Uterus (tissue), 4 donors: Measurements from ENCODE around the gene CA12. TPM values are rescaled to one million over a fixed set of nuclear protein-coding genes. Genes with fewer than 3 reads are reported as not detected.

Experiments used
- DNase-seq, 2 donors: peaks; one replicate each; pipeline ENCODE4 v3.0.0-alpha.2; 2019 to 2020
- H3K27ac ChIP-seq, 2 donors: fragments of 200-600 bp; sonication (generic); 1 replicate in 1 of 2; 2 replicates in 1 of 2; pipeline ENCODE4 v1.5.1; 2016 to 2018
- H3K27me3 ChIP-seq, 2 donors: fragments of 200-600 bp; sonication (generic); one replicate each; pipeline ENCODE4 v1.5.1; 2018 to 2019; ENCODE audit warnings: control low read depth in 1 of 2
- H3K36me3 ChIP-seq, 2 donors: fragments of 200-600 bp; sonication (generic); one replicate each; pipeline ENCODE4 v1.5.1; 2019; ENCODE audit warnings: control low read depth in 1 of 2
- H3K4me1 ChIP-seq, 2 donors: fragments of 200-600 bp; sonication (generic); one replicate each; pipeline ENCODE4 v1.5.1; 2018 to 2019; ENCODE audit warnings: control low read depth in 1 of 2
- H3K4me3 ChIP-seq, 2 donors: fragments of 200-600 bp; sonication (generic); 1 replicate in 1 of 2; 2 replicates in 1 of 2; pipeline ENCODE4 v1.5.1; 2018 to 2019; ENCODE audit warnings: mild to moderate bottlenecking in 1 of 2
- H3K9me3 ChIP-seq, 2 donors: fragments of 200-600 bp; sonication (generic); one replicate each; pipeline ENCODE4 v1.5.1; 2019; ENCODE audit warnings: control low read depth in 1 of 2
- CTCF ChIP-seq, 4 experiments: fragments of 200-600 bp in 2 of 4; fragments of 450-650 bp in 2 of 4; sonication (generic) in 2 of 4; IDR thresholded peaks; one replicate each; pipeline ENCODE4 v1.5.1; 2016 to 2019; ENCODE audit warnings: antibody characterized with exemption in 4 of 4, mild to moderate bottlenecking in 2 of 4, moderate library complexity in 1 of 4
- POLR2A ChIP-seq, 2 donors: fragments of 450-650 bp; IDR thresholded peaks; one replicate each; pipeline ENCODE4 v1.6.1; 2016; ENCODE audit warnings: antibody characterized with exemption in 2 of 2, mild to moderate bottlenecking in 1 of 2, moderate library complexity in 1 of 2
- intact Hi-C: fragments of 100-400 bp; cut with DNase I; formaldehyde crosslinking; loops from one replicate; pipeline ENCODE4 v1.15.1; 2023; ENCODE audit warnings: low total_unique reads
- total RNA-seq, 4 donors: library from RNA; depleted of rRNA in 3 of 4; stranded (reverse); fragments of >200 nt in 3 of 4; gene quantifications; one replicate each; pipeline versions ENCODE4 v1.1.0 to v1.2.4, GENCODE V29; 2014 to 2023
- donor health status: DM: yes; HTN: yes; CAD: no.

The CA12 gene
- total RNA-seq, 4 donors from 2014 or later, result 0.29 to 11.8 (median 8.0) TPM

GRCh38 chr15:63414474-63415120 lies 33.0 kb upstream of the CA12 start:
- TF ChIP-seq CTCF (IDR thresholded peaks at IDR 0.05) (no peak), POLR2A (IDR thresholded peaks at IDR 0.05) (no peak)
- Histone ChIP-seq H3K36me3 (no peaks in the 10 kb centered on the region), H3K27me3 (no peaks in the 10 kb centered on the region), H3K4me3 (no peak overlapping the region), H3K27ac (no peak overlapping the region), H3K9me3 (no peaks in the 10 kb centered on the region), H3K4me1 (no peaks in the 10 kb centered on the region)
- intact Hi-C loops, result no loop called here
- DNase-seq, result no peak

GRCh38 chr15:63412551-63412950 lies 30.9 kb upstream of the CA12 start:
- intact Hi-C loops, result no loop called here
- no peak for DNase-seq
- Histone ChIP-seq H3K4me3 (no peak overlapping the region), H3K27me3 (no peaks in the 10 kb centered on the region), H3K9me3 (no peaks in the 10 kb centered on the region), H3K4me1 (no peaks in the 10 kb centered on the region), H3K27ac (no peak overlapping the region), H3K36me3 (no peaks in the 10 kb centered on the region)
- TF ChIP-seq CTCF (IDR thresholded peaks at IDR 0.05), result no peak
- no peak for TF ChIP-seq POLR2A (IDR thresholded peaks at IDR 0.05)

DNA sequence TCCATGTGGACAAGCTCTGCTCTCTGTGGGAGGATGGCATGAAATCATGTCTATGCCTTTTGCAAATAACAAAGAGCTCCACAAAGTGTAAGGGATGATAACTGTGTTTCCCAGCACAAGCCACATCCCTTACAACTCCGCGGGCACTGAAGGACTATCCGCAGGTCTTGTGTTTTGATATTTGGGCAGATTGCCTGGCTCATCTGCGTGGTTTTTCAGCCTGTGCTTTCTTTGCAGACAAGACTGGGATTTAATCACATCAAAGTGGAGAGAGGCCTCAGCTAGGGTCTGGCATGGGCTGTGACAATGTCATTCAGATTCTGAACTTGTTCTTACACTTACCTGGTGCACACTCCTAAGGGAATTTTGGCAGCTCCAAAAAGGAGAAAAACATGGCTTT lies 30.2 kb upstream of the CA12 start:
- no peak for DNase-seq
- H3K4me3 ChIP-seq, result no peak overlapping the region
- intact Hi-C loops, result no loop called here
- no peaks in the 10 kb centered on the region for H3K9me3 ChIP-seq
- no peaks in the 10 kb centered on the region for H3K36me3 ChIP-seq
- TF ChIP-seq POLR2A (IDR thresholded peaks at IDR 0.05), result no peak
- no peak for TF ChIP-seq CTCF (IDR thresholded peaks at IDR 0.05)
- H3K4me1 ChIP-seq, result no peaks in the 10 kb centered on the region
- H3K27ac ChIP-seq, result no peak overlapping the region
- H3K27me3 ChIP-seq, result no peaks in the 10 kb centered on the region

GRCh38 chr15:63409179-63409578 lies 27.5 kb upstream of the CA12 start:
- no peak for TF ChIP-seq CTCF (IDR thresholded peaks at IDR 0.05)
- no peak for TF ChIP-seq POLR2A (IDR thresholded peaks at IDR 0.05)
- intact Hi-C loops, result no loop called here
- DNase-seq, result no peak
- H3K4me3 ChIP-seq, result no peak overlapping the region
- H3K27ac ChIP-seq, result no peak overlapping the region
- H3K4me1 ChIP-seq, result no peaks in the 10 kb centered on the region
- H3K36me3 ChIP-seq, result no peaks in the 10 kb centered on the region
- no peaks in the 10 kb centered on the region for H3K27me3 ChIP-seq
- H3K9me3 ChIP-seq, result no peaks in the 10 kb centered on the region

- intact Hi-C loops, result no loop called here
- TF ChIP-seq POLR2A (IDR thresholded peaks at IDR 0.05) (no peak), CTCF (IDR thresholded peaks at IDR 0.05) (no peak)
- no peaks in the 10 kb centered on the region for H3K27me3 ChIP-seq
- no peaks in the 10 kb centered on the region for H3K4me1 ChIP-seq
- no peaks in the 10 kb centered on the region for H3K9me3 ChIP-seq
- DNase-seq, result no peak
- H3K27ac ChIP-seq, result no peak overlapping the region
- H3K36me3 ChIP-seq, result no peaks in the 10 kb centered on the region
- H3K4me3 ChIP-seq, result no peak overlapping the region
Observed at GRCh38 chr15:63408524-63408923, 26.9 kb upstream of the CA12 start.
